AG08396 (cell line): ENCODE data around the gene DLGAP1.
"Not testable (repeated sequence)": the region's sequence is repeated elsewhere in the genome, so short reads cannot be mapped to it uniquely, and the experiment has no call there.

Experiments used
- DNase-seq: peaks from one replicate; pipeline ENCODE4 v3.0.0; 2012; ENCODE audit warnings: low spot score, mixed read lengths

Gene DLGAP1

DNA sequence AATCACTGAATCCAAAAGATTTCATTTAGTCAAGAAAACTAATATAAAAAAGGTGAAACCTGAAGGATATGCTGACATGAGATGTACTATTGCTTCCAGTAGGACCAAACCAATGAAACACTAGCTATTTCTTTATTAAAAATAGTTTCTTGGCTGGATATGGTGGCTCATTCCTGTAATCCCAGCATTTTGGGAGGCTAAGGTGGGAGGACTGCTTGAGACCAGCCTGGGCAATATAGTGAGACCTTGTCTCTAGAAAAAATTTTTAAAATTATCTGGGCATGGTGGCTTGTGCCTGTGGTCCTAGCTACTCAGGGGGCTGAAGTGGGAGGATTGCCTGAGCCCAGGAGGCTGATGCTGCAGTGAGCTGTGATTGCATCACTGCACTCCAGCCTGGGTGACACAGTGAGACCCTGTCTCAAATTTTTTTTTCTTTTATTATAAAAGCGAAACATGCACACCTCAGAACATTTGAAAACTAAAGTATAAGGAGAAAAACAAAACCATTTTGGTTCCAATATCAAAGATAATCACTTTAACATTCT lies 738.9 kb downstream of the DLGAP1 start:
- no peak for DNase-seq

GRCh38 chr18:3715231-3716080 lies 739.7 kb downstream of the DLGAP1 start:
- no peak for DNase-seq

GRCh38 chr18:3713708-3714107 lies 741.4 kb downstream of the DLGAP1 start:
- DNase-seq = no peak

- no peak for DNase-seq
Observed at GRCh38 chr18:3713166-3713565, 741.9 kb downstream of the DLGAP1 start.

DNA sequence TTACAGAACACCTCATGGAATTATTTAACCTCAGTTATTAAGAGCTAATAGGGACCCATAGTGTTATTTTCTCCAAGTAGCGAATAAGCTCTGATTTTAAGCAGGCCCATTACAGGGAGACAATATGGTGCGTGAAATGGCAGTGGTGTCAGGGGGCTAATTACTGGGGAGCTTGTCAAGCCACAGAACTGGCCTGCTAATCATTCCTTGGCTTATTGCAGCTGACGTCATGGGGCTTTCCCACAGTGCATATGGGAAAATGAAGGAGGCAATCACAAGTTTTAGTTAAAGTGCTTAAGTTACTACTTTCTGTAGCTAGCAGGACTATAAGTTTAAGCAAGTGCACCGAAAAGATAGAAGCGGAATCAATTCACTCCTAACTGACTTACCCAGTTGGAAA lies 742.6 kb downstream of the DLGAP1 start:
- DNase-seq = no peak

- DNase-seq = no peak
Observed at GRCh38 chr18:3710712-3711301, 744.3 kb downstream of the DLGAP1 start.

DNA sequence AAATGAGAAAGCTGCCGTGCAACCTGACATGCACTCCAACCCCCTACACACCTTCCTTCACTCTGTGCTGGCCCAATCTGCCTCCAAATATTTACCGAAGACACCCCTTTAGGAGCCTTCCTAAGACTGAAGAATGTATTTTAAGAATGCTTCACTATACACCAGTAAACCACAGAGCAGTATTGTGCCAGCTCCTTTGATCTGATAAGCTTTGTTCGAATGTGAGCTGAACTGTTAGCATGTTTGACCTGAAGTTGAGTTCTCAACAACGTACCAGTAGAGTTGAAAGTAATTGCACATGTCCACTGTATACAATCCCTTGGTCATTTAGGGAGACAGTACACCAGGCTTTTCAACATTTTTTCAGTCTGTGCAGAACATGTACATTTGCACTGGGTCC lies 745.9 kb downstream of the DLGAP1 start:
- DNase-seq = no peak

- no peak for DNase-seq
Observed at GRCh38 chr18:3706279-3707097, 748.6 kb downstream of the DLGAP1 start.

GRCh38 chr18:3704556-3705344 lies 750.4 kb downstream of the DLGAP1 start:
- DNase-seq = no peak

- peak; percentile 70 for DNase-seq
Observed at GRCh38 chr18:3703732-3704176, 751.4 kb downstream of the DLGAP1 start.

- DNase-seq = not testable (repeated sequence)
Observed at GRCh38 chr18:3699707-3700567, 755.2 kb downstream of the DLGAP1 start.

DNA sequence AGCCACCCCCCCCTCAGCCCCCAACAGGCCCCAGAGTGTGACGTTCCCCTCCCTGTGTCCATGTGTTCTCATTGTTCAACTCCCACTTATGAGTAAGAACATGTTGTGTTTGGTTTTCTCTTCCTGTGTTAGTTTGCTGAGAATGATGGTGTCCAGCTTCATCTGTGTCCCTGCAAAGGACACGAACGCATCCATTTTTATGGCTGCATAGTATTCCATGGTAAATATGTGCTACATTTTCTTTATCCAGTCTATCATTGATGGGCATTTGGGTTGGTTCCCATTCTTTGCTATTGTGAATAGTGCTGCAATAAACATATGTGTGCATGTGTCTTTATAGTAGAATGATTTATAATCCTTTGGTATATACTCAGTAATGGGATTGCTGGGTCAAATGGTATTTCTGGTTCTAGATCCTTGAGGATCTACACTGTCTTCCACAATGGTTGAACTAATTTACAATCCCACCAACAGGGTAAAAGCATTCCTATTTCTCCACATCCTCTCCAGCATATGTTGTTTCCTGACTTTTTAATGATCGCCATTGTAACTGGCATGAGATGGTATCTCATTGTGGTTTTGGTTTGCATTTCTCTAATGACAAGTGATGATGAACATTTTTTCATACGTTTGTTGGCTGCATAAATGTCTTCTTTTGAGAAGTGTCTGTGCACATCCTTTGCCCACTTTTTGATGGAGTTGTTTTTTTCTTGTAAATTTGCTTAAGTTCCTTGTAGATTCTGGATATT lies 760.9 kb downstream of the DLGAP1 start:
- DNase-seq = not testable (repeated sequence)

GRCh38 chr18:3693410-3693809 lies 761.7 kb downstream of the DLGAP1 start:
- no peak for DNase-seq

DNA sequence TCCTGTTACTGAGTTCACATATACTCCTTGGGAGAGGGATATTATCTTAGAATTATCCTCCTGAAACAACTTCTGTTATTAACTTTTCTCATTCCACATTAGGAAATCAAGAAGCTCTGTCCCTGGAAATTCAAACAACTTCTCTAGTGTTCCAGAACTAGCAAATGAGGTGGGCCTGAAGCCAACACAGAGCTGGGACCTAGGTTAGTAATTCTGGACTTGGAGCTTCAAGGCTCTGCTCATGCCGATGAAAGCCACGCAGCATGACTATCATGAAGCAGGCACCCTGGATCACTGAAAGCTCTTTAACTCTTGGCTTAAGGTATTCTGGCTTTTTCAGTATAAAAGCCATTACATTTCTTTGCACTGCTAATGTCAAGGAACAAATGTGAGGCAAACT lies 762.4 kb downstream of the DLGAP1 start:
- DNase-seq = no peak

- DNase-seq = no peak
Observed at GRCh38 chr18:3692113-3692621, 762.9 kb downstream of the DLGAP1 start.

- DNase-seq = no peak
Observed at GRCh38 chr18:3691705-3692104, 763.4 kb downstream of the DLGAP1 start.

DNA sequence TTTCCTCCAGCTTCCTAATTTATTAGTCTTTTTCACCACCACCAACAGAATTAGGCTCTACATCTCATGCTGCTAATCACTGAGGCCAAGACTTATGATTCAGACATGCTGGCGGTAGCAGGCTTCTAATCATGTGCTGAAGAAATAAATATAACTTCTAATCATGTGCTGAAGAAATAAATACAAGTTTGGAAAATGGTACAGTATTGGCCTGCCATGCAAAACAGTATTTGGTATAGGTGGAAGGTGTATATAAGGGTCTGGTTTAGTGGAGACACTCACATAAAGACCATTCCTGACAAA lies 764.4 kb downstream of the DLGAP1 start:
- no peak for DNase-seq

DNA sequence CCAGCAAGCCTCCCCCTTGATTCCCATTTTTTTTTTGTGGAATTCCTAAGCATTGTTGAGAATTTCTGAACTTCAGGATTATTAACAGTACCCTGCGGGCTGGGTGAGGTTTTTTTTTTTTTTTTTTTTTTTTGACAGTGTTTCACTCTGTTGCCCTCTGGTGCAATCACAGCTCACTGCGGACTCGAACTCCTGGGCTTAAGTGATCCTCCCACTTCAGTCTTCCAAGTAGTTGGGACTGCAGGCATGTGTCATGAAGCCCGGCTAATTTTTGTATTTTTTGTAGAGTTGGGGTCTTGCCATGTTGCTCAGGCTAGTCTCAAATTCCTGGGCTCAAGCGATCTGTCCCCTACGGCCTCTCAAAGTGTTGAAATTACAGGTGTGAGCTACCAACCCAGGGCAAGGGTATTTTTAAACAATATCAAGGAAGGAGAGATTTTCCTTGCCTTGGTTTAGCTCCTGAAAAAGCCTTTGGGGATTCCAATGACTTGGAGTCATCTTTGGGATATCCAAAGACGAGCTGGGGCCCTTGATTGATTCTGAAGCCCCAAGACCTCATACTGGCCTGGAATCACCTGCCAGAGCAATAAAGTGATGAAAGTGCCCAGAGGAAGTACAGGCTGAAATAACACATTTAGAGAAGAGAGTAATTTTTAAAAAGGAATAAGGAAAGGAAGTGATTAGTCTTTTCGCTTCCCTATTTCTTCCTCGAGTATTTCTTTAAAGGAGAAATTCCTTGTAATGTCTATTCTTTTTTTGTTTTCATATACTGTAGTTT lies 764.9 kb downstream of the DLGAP1 start:
- DNase-seq = no peak

DNA sequence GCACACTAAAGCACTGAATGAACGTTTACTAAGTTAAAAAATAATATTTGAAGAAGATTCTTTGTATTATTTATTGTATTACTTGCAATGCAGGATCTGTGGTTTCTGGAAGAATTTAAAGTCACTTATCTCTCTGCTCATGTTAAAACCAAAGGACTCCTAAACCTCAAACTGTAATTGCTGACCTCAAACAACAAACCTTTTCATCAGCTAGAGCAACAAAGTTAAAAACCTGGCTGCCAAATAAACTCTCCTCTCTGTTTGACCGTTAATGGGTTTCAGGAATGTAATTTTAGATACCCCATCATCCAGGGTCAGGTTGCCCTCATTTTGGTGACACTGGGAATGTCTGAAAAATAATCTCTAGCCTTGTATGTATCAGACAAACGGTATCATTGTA lies 766.0 kb downstream of the DLGAP1 start:
- no peak for DNase-seq
